Muscle of leg (tissue), 11 donors: Measurements from ENCODE around the gene C1QTNF2. TPM values are rescaled to one million over a fixed set of nuclear protein-coding genes. Genes with fewer than 3 reads are reported as not detected.

Source experiments
- DNase-seq: peaks from one replicate; pipeline ENCODE4 v3.0.0; 2013
- H3K27ac ChIP-seq: one replicate; pipeline ENCODE4 v1.5.1; 2013; ENCODE audit warnings: mild to moderate bottlenecking, low read length, control low read depth
- H3K27me3 ChIP-seq: one replicate; pipeline ENCODE4 v1.6.1; 2013; ENCODE audit warnings: low read length; ENCODE audit not compliant: control insufficient read depth, insufficient read depth
- H3K36me3 ChIP-seq: one replicate; pipeline ENCODE4 v1.6.1; 2013; ENCODE audit warnings: low read length; ENCODE audit not compliant: control insufficient read depth, insufficient read depth
- H3K4me1 ChIP-seq: one replicate; pipeline ENCODE4 v1.6.1; 2013; ENCODE audit warnings: low read length; ENCODE audit not compliant: control insufficient read depth, insufficient read depth
- H3K4me3 ChIP-seq: one replicate; pipeline ENCODE4 v1.5.1; 2013; ENCODE audit warnings: low read length, control low read depth
- H3K9me3 ChIP-seq: replicated peaks from 2 replicates; pipeline ENCODE4 v1.6.1; 2013; ENCODE audit warnings: low read depth, low read length; ENCODE audit not compliant: control insufficient read depth
- WGBS: methylation state at CpG from one replicate; pipeline ENCODE4 v1.1.5; 2013; ENCODE audit warnings: missing lambda C conversion rate; ENCODE audit not compliant: insufficient coverage; 5-methylcytosine and 5-hydroxymethylcytosine counted together
- polyA plus RNA-seq, 8 donors: library from polyadenylated mRNA; unstranded; fragments of 120-200 nt; gene quantifications; one replicate each; pipeline versions ENCODE4 v1.2.1 to v1.2.3, GENCODE V29; 2013; ENCODE audit warnings: inconsistent platforms in 1 of 8, low replicate concordance in 1 of 8; ENCODE audit not compliant: insufficient read length in 8 of 8, insufficient read depth in 1 of 8
- total RNA-seq: library from RNA; stranded (reverse); fragments of 120-200 nt; gene quantifications from one replicate; pipeline ENCODE4 v1.2.4, GENCODE V29; 2013

C1QTNF2 gene
- total and polyA plus RNA-seq, 9 donors = 24.3 to 31.8 (median 26.8) TPM

- Histone ChIP-seq H3K36me3 (no peaks in the 10 kb centered on the region), H3K4me3 (no peak overlapping the region), H3K4me1 (peaks cover 23% of the 10 kb centered on the region), H3K9me3 (no peaks in the 10 kb centered on the region), H3K27ac (peak overlapping the region; percentile 73), H3K27me3 (no peaks in the 10 kb centered on the region)
- peak; percentile 87 for DNase-seq
Observed at GRCh38 chr5:160376416-160376815, 6.0 kb upstream of the C1QTNF2 start.

DNA sequence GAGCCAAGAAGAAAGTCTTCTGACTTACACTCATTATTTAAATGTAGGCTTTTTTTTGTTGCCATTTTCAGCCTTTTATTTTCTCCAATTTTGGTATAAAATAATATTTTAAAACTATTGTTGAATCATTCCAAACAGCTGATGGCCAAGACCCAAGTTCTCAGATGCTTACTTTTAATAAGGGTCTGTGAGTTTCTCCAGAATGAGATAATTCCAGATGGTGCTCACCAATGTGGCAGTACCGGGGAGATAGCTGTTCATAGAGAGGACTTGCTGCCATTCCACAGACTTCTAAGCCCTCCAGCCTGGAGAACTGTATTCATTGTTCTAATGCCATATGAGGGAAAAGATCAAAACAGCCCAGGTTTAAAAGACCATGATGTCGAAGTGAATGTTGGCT, 5.3 kb upstream of the C1QTNF2 start:
- peak overlapping the region; percentile 73 for H3K27ac ChIP-seq
- H3K36me3 ChIP-seq = no peaks in the 10 kb centered on the region
- H3K27me3 ChIP-seq = no peaks in the 10 kb centered on the region
- no peak overlapping the region for H3K4me3 ChIP-seq
- DNase-seq = peak; percentile 79
- WGBS = 20% methylated on average over 1 of the region's 2 CpGs
- H3K9me3 ChIP-seq = no peaks in the 10 kb centered on the region
- peaks cover 29% of the 10 kb centered on the region for H3K4me1 ChIP-seq

DNA sequence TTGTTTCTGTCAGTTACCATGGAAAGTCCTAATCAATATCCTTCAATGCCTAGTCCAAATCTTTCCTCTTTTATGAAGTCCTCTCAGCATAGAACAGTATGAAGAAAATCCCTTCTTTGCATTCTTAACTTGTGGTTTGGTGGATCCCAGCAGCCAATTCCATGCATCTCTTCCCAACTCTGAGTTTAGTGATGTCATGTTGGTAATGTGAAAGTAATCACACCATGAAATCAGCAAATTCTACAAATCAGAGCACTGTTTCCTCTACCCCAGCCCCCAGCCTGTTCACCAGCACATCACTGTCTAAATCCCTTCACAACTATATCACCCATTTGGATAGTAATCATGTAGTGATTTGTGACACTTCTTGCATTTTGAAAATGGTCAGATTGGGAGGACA, 4.7 kb upstream of the C1QTNF2 start:
- no peaks in the 10 kb centered on the region for H3K9me3 ChIP-seq
- H3K27ac ChIP-seq = peak overlapping the region; percentile 23
- no peak overlapping the region for H3K4me3 ChIP-seq
- H3K27me3 ChIP-seq = no peaks in the 10 kb centered on the region
- DNase-seq = peak; percentile 58
- no peaks in the 10 kb centered on the region for H3K36me3 ChIP-seq
- peaks cover 30% of the 10 kb centered on the region for H3K4me1 ChIP-seq

GRCh38 chr5:160371294-160371693, 868 bp upstream of the C1QTNF2 start:
- Histone ChIP-seq H3K27ac (peak overlapping the region; percentile 86), H3K36me3 (peaks cover 4% of the 10 kb centered on the region), H3K4me3 (no peak overlapping the region), H3K9me3 (no peaks in the 10 kb centered on the region), H3K4me1 (peaks cover 32% of the 10 kb centered on the region), H3K27me3 (no peaks in the 10 kb centered on the region)
- DNase-seq = peak; percentile 36

DNA sequence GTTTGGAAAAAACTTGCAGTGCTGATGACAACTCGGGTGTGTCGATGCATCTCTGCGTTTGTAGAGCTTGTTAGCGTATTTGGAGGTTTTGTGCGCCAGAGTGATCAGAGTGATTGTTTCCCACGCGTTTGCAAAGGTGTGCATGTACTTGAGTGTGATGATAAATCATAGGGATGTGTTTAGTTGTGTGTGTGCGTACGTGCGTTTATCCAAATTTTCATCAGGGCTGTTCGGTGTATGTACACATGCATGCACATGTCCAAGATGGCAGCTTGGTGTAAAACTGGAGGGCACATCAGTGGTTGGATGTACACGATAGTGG, 248 bp upstream of the C1QTNF2 start:
- Histone ChIP-seq H3K4me3 (peak overlapping the region; percentile 75), H3K36me3 (peaks cover 4% of the 10 kb centered on the region), H3K9me3 (no peaks in the 10 kb centered on the region), H3K27ac (peak overlapping the region; percentile 86), H3K4me1 (peaks cover 30% of the 10 kb centered on the region), H3K27me3 (no peaks in the 10 kb centered on the region)
- DNase-seq = no peak
- 24% methylated on average over 10 of the region's 12 CpGs for WGBS

GRCh38 chr5:160367885-160368284, 2.5 kb downstream of the C1QTNF2 start:
- Histone ChIP-seq H3K4me3 (no peak overlapping the region), H3K27ac (no peak overlapping the region), H3K36me3 (peaks cover 9% of the 10 kb centered on the region), H3K4me1 (peaks cover 48% of the 10 kb centered on the region), H3K27me3 (no peaks in the 10 kb centered on the region), H3K9me3 (no peaks in the 10 kb centered on the region)
- no CpG with 5 or more reads among the region's 3 CpGs for WGBS
- peak; percentile 65 for DNase-seq

GRCh38 chr5:160367261-160367660, 3.2 kb downstream of the C1QTNF2 start:
- WGBS = 56% methylated on average over 2 of the region's 2 CpGs
- Histone ChIP-seq H3K9me3 (no peaks in the 10 kb centered on the region), H3K27me3 (no peaks in the 10 kb centered on the region), H3K4me3 (no peak overlapping the region), H3K36me3 (peaks cover 9% of the 10 kb centered on the region), H3K4me1 (peaks cover 54% of the 10 kb centered on the region), H3K27ac (no peak overlapping the region)
- no peak for DNase-seq

- DNase-seq = no peak
- H3K4me3 ChIP-seq = no peak overlapping the region
- no peak overlapping the region for H3K27ac ChIP-seq
- no peaks in the 10 kb centered on the region for H3K27me3 ChIP-seq
- WGBS = 83% methylated on average over 2 of the region's 2 CpGs
- H3K4me1 ChIP-seq = peaks cover 63% of the 10 kb centered on the region
- no peaks in the 10 kb centered on the region for H3K9me3 ChIP-seq
- peaks cover 9% of the 10 kb centered on the region for H3K36me3 ChIP-seq
Observed at GRCh38 chr5:160366230-160366629, 4.2 kb downstream of the C1QTNF2 start.

- no peak overlapping the region for H3K4me3 ChIP-seq
Observed at GRCh38 chr5:160363660-160364395, 6.6 kb downstream of the C1QTNF2 start.

DNA sequence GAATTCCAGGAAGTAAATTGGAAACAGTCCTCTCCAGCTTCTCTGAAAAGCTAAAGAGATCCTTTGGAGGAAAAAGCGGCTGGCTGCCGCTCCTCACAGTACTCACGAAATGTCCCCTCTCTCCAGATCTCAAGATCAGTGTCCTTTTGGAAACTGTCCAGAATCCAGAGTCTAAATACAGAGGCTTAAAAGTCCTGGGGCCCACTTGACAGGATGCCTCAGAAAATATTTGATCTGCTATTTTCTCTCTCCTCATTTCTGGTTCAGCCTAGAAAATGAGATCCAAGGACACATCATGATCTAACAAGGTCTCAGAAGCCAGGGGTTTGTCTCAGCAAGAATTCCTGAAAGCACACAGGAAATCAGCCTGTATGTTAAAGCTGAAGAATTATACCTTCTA, 7.2 kb downstream of the C1QTNF2 start:
- H3K4me1 ChIP-seq = peaks cover 77% of the 10 kb centered on the region
- H3K27me3 ChIP-seq = no peaks in the 10 kb centered on the region
- H3K27ac ChIP-seq = peak overlapping the region; percentile 97
- H3K4me3 ChIP-seq = no peak overlapping the region
- peak; percentile 97 for DNase-seq
- no peaks in the 10 kb centered on the region for H3K9me3 ChIP-seq
- peaks cover 9% of the 10 kb centered on the region for H3K36me3 ChIP-seq
- 32% methylated on average over 3 of the region's 3 CpGs for WGBS

More at GRCh38 chr5:160363660-160364395, 6.6 kb downstream of the C1QTNF2 start:
- H3K36me3 ChIP-seq = peaks cover 9% of the 10 kb centered on the region
- H3K9me3 ChIP-seq = no peaks in the 10 kb centered on the region
- peak; percentile 85 for DNase-seq
- 43% methylated on average over 8 of the region's 13 CpGs for WGBS
- peaks cover 71% of the 10 kb centered on the region for H3K4me1 ChIP-seq
- H3K27ac ChIP-seq = peak overlapping the region; percentile 97
- no peaks in the 10 kb centered on the region for H3K27me3 ChIP-seq
